Gastroesophageal sphincter (tissue), 4 donors: ENCODE data around the gene TEKT5. TPM values are rescaled to one million over a fixed set of nuclear protein-coding genes. Genes with fewer than 3 reads are reported as not detected.
A peak's percentile ranks its signal among the peaks of the same experiment; 100 is the strongest.
"Not testable (repeated sequence)": the region's sequence is repeated elsewhere in the genome, so short reads cannot be mapped to it uniquely, and the experiment has no call there.

Experiments used
- ATAC-seq: fragments of 150-250 bp; one replicate; pipeline ENCODE4 v1.9.1; 2016; ENCODE audit warnings: mild to moderate bottlenecking, moderate library complexity
- H3K27ac ChIP-seq, 4 donors: fragments of 200-600 bp; sonication (generic) in 3 of 4; 1 replicate in 3 of 4; 2 replicates in 1 of 4; pipeline ENCODE4 v1.5.1; 2016 to 2019
- H3K27me3 ChIP-seq: fragments of 200-600 bp; sonication (generic); one replicate; pipeline ENCODE4 v1.5.1; 2019
- H3K36me3 ChIP-seq, 2 donors: fragments of 200-600 bp; sonication (generic); one replicate each; pipeline ENCODE4 v1.5.1; 2019; ENCODE audit warnings: control low read depth in 1 of 2
- H3K4me1 ChIP-seq, 3 donors: fragments of 200-600 bp; sonication (generic); 1 replicate in 2 of 3; 2 replicates in 1 of 3; pipeline ENCODE4 v1.5.1; 2016 to 2019; ENCODE audit warnings: control low read depth in 2 of 3
- H3K4me3 ChIP-seq, 2 donors: fragments of 200-600 bp; sonication (generic); one replicate each; pipeline ENCODE4 v1.5.1; 2019; ENCODE audit warnings: mild to moderate bottlenecking in 1 of 2, moderate library complexity in 1 of 2
- H3K9me3 ChIP-seq, 3 donors: fragments of 200-600 bp; sonication (generic); one replicate each; pipeline ENCODE4 v1.5.1; 2017 to 2019; ENCODE audit warnings: control low read depth in 2 of 3
- EP300 ChIP-seq: sonication (generic); formaldehyde crosslinking; IDR thresholded peaks from one replicate; pipeline ENCODE4 v1.6.1; 2017; ENCODE audit warnings: antibody characterized with exemption, mild to moderate bottlenecking
- POLR2A ChIP-seq, 2 donors: fragments of 450-650 bp; IDR thresholded peaks; one replicate each; pipeline ENCODE4 v1.6.1; 2017; ENCODE audit warnings: antibody characterized with exemption in 2 of 2, mild to moderate bottlenecking in 2 of 2, moderate library complexity in 1 of 2
- POLR2AphosphoS5 ChIP-seq: sonication (generic); formaldehyde crosslinking; IDR thresholded peaks from one replicate; pipeline ENCODE4 v1.6.1; 2017; ENCODE audit warnings: antibody characterized with exemption
- WGBS, 2 donors: methylation state at CpG; one replicate each; pipeline ENCODE4 v1.1.5; 2018; ENCODE audit warnings: low coverage in 1 of 2; 5-methylcytosine and 5-hydroxymethylcytosine counted together
- total RNA-seq, 4 donors: library from RNA; depleted of rRNA; stranded (reverse); fragments of >200 nt; gene quantifications; one replicate each; pipeline ENCODE4 v1.1.0, GENCODE V29; 2016
- TF ChIP-seq, protein P1 (sequence below), 4 experiments: fragments of 200-600 bp in 2 of 4; fragments of 450-650 bp in 2 of 4; sonication (generic) in 1 of 4; IDR thresholded peaks; one replicate each; pipeline ENCODE4 v1.5.1; 2017 to 2019; ENCODE audit warnings: antibody characterized with exemption in 4 of 4, mild to moderate bottlenecking in 2 of 4, moderate library complexity in 2 of 4

The TEKT5 gene
- under 1 TPM in 1 of 4 donors, not detected in 3; 0.19 TPM for total RNA-seq

DNA sequence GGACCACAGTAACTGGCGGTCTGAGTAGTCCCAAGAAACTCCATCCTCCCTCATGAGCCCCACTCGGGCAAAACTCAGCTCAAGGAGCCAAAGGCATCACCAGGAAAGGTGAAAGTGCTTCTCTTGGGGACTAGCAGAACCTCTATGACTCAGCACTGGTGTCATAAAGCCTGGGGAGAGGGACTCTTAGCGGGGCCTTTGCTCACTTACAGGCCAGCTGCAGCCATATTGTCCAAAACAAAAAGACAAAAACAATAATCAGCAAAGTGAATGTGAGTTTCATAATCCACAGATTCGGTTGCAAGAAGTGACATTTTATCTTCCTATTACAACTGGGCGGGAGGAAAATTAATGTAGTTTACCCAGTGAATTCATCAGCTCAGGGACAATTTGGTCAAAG lies at the start of gene TEKT5:
TEKT5 (minus strand) TSS at position 101 of the 400 bp plus-strand sequence; CDS start at position 44, 57 bp downstream.
- no peaks in the 10 kb centered on the region for H3K36me3 ChIP-seq
- H3K4me1 ChIP-seq = no peaks in the 10 kb centered on the region
- no peak within 1 kb of the TSS for H3K4me3 ChIP-seq
- H3K9me3 ChIP-seq = no peaks in the 10 kb centered on the region
- peaks cover 25% of the 10 kb centered on the region for H3K27me3 ChIP-seq
- TF ChIP-seq POLR2AphosphoS5 (no peak), EP300 (no peak), POLR2A (IDR thresholded peaks at IDR 0.05) (no peak)
- TF ChIP-seq, protein P1, sequence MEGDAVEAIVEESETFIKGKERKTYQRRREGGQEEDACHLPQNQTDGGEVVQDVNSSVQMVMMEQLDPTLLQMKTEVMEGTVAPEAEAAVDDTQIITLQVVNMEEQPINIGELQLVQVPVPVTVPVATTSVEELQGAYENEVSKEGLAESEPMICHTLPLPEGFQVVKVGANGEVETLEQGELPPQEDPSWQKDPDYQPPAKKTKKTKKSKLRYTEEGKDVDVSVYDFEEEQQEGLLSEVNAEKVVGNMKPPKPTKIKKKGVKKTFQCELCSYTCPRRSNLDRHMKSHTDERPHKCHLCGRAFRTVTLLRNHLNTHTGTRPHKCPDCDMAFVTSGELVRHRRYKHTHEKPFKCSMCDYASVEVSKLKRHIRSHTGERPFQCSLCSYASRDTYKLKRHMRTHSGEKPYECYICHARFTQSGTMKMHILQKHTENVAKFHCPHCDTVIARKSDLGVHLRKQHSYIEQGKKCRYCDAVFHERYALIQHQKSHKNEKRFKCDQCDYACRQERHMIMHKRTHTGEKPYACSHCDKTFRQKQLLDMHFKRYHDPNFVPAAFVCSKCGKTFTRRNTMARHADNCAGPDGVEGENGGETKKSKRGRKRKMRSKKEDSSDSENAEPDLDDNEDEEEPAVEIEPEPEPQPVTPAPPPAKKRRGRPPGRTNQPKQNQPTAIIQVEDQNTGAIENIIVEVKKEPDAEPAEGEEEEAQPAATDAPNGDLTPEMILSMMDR (IDR thresholded peaks at IDR 0.05) = no peak
- no peak for ATAC-seq
- WGBS, 2 donors = 81 to 90% methylated on average over 2 to 4 of the region's 5 CpGs
- no peak within 1 kb of the TSS for H3K27ac ChIP-seq

DNA sequence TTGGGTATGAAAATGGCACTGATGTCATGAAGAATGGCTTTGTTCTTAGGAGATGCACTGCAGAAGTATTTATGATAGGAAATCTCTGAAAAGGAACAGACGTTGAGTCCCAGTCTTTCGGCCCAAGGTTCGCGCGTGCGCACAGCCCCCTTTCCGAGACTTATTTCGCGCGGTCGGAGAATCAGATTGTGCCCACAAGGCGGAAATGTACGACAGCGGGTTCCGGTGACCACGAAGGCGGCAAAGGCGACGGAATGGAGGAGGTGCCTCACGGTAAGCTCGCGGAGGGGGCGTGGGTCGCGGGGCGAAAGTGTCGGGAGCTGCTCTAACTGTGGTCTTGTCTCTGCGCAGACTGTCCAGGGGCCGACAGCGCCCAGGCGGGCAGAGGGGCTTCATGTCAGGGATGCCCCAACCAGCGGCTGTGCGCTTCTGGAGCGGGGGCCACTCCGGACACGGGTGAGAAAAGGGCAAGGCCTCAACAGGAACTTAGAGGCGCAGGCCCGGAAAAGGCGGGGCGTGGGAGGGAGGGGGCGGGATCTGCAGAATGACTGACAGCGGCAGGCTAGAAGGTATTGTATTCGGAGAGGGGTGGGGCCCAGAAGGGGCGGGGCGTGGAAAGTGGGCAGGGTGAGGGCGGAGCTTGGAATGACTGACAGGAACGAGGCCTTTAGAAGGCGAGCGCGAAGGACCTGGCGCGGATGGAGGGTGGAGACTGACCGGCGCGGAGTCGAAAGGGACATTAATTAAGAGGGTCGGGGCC lies 49.1 kb upstream of the TEKT5 start, which contains the start of gene NUBP1:
NUBP1 (plus strand) TSS at position 233 of the 760 bp plus-strand sequence; CDS start at position 255, 22 bp downstream.
- WGBS, 2 donors = 0 to 1% methylated on average over 25 to 40 of the region's 57 CpGs
- H3K4me1 ChIP-seq = peaks cover 0 to 47% (median 11%) of the 10 kb centered on the region in 3 donors
- no peaks in the 10 kb centered on the region for H3K27me3 ChIP-seq
- H3K9me3 ChIP-seq = no peaks in the 10 kb centered on the region
- peaks cover 0 to 25% of the 10 kb centered on the region in 2 donors for H3K36me3 ChIP-seq
- TF ChIP-seq POLR2A (IDR thresholded peaks at IDR 0.05) (peak; percentile 16 to 58), EP300 (no peak), POLR2AphosphoS5 (peak; percentile 73)
- TF ChIP-seq, protein P1 (IDR thresholded peaks at IDR 0.05) = peak in 3 of 4 experiments; percentile 9 to 43 (median 33)
- peak within 1 kb of the TSS; percentile 78 to 98 (median 93) for H3K27ac ChIP-seq
- ATAC-seq = peak; percentile 96
- peak within 1 kb of the TSS; percentile 39 to 58 for H3K4me3 ChIP-seq

DNA sequence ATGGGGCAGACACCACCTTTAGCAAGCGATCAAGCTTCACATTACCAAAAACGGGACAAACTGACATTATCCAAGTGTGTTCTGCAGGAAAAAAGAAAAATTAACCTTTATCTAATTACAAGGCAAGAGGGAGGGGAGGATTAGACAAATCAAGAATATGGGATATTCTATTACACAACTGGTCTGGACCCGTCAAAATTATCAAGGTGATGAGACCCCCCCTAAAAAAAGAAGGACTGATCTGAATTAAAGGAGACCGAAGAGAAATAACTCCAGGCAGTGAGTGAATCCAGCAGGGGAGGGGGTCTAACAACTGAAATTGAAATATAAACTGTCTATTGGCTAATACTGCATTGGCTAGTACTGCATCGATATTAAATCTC lies 48.5 kb upstream of the TEKT5 start:
- TF ChIP-seq POLR2A (IDR thresholded peaks at IDR 0.05) (no peak), EP300 (no peak), POLR2AphosphoS5 (no peak)
- TF ChIP-seq, protein P1 (IDR thresholded peaks at IDR 0.05) = no peak
- 4 to 23% methylated on average over 3 to 5 of the region's 5 CpGs for WGBS, 2 donors
- Histone ChIP-seq H3K27ac (peak overlapping the region; percentile 78 to 98 (median 93)), H3K4me1 (peaks cover 0 to 53% (median 11%) of the 10 kb centered on the region in 3 donors), H3K36me3 (peaks cover 0 to 19% of the 10 kb centered on the region in 2 donors), H3K4me3 (peak overlapping the region in 1 of 2 donors; percentile 58), H3K27me3 (no peaks in the 10 kb centered on the region), H3K9me3 (no peaks in the 10 kb centered on the region)
- ATAC-seq = no peak

DNA sequence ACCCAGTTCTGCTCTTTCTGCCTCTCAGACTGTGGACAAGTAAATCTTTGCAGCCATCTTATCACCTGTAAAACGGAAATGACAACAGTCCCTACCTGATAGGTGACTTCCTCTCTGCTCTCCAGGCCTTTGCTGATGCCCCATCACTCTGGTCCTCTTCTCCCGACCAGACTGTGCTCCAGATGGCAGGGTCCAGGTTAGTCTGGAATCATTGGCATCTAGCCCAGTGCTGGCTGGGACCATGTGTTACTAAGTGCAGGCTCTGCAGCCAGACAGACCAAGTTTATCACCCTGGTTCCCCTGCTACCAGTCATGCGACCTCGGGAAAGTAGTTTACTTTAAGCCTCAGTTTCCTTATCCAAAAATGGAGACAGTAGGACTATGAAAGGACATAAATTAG lies 47.1 kb upstream of the TEKT5 start:
- H3K27me3 ChIP-seq = no peaks in the 10 kb centered on the region
- H3K4me3 ChIP-seq = no peak overlapping the region
- peaks cover 0 to 66% (median 16%) of the 10 kb centered on the region in 3 donors for H3K4me1 ChIP-seq
- H3K9me3 ChIP-seq = no peaks in the 10 kb centered on the region
- 51 to 60% methylated on average over 1 to 3 of the region's 4 CpGs for WGBS, 2 donors
- peak overlapping the region in 2 of 4 donors; percentile 4 to 30 for H3K27ac ChIP-seq
- ATAC-seq = no peak
- H3K36me3 ChIP-seq = peaks cover 0 to 5% of the 10 kb centered on the region in 2 donors
- TF ChIP-seq, protein P1 (IDR thresholded peaks at IDR 0.05) = no peak
- TF ChIP-seq POLR2AphosphoS5 (no peak), EP300 (no peak), POLR2A (IDR thresholded peaks at IDR 0.05) (no peak)

DNA sequence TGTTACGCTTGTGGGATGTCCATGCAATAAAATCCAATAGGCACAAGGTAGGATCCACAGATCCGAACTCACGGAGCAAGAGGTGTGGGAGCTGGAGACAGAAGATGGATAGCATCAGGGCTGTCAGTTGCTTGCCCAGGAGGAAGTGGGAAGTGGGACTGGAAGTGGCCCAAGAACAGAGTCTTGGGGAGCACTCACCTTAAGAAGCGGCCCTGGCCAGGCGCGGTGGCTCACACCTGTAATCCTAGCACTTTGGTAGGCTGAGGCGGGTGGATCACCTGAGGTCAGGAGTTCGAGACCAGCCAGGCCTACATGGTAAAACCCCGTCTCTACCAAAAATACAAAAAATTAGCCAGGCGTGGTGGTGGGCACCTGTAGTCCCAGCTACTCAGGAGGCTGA lies 46.5 kb upstream of the TEKT5 start:
- H3K27me3 ChIP-seq, H3K27ac ChIP-seq, ATAC-seq, H3K36me3 ChIP-seq, H3K4me3 ChIP-seq, H3K9me3 ChIP-seq: not testable (repeated sequence)
- 98 to 100% methylated on average over 5 to 10 of the region's 10 CpGs for WGBS, 2 donors
- peaks cover 0 to 66% (median 16%) of the 10 kb centered on the region in 3 donors for H3K4me1 ChIP-seq
